Measurements from ENCODE around the gene CIAO3. TPM values are rescaled to one million over a fixed set of nuclear protein-coding genes. Genes with fewer than 3 reads are reported as not detected.
"Not testable (repeated sequence)": the region's sequence is repeated elsewhere in the genome, so short reads cannot be mapped to it uniquely, and the experiment has no call there.

The CIAO3 gene
- total RNA-seq, 2 donors from 2014 or later, result 23.3 to 25.5 TPM

DNA sequence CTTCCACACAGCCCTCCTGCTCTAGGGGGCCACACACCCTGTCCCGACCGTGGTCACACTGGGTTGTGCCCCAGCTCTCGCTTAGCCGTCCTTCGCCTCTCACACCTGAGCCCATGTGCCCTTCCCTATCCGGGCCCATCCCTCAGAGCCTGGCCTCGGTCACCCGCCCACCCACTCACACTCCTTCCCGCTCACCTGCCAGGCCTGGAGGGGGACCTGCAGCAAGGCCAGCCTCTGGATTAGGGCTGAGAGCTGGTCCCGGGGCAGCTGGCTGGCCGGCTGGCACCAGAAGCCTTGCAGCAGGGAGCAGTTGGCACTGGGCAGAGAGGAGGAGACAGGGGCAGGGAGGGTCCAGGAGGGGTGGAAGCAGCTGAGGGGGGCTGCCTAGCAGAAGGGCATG lies 37.6 kb upstream of the CIAO3 start:
- TF ChIP-seq, protein P1, sequence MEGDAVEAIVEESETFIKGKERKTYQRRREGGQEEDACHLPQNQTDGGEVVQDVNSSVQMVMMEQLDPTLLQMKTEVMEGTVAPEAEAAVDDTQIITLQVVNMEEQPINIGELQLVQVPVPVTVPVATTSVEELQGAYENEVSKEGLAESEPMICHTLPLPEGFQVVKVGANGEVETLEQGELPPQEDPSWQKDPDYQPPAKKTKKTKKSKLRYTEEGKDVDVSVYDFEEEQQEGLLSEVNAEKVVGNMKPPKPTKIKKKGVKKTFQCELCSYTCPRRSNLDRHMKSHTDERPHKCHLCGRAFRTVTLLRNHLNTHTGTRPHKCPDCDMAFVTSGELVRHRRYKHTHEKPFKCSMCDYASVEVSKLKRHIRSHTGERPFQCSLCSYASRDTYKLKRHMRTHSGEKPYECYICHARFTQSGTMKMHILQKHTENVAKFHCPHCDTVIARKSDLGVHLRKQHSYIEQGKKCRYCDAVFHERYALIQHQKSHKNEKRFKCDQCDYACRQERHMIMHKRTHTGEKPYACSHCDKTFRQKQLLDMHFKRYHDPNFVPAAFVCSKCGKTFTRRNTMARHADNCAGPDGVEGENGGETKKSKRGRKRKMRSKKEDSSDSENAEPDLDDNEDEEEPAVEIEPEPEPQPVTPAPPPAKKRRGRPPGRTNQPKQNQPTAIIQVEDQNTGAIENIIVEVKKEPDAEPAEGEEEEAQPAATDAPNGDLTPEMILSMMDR (IDR thresholded peaks at IDR 0.05), result no peak
- peaks cover 0 to 2% of the 10 kb centered on the region in 2 donors for H3K4me1 ChIP-seq
- no peaks in the 10 kb centered on the region for H3K27me3 ChIP-seq
- H3K36me3 ChIP-seq, result no peaks in the 10 kb centered on the region
- no peak overlapping the region for H3K4me3 ChIP-seq
- DNase-seq (ENCODE audit: low spot score), result no peak
- no peaks in the 10 kb centered on the region for H3K9me3 ChIP-seq
- H3K27ac ChIP-seq, result no peak overlapping the region

DNA sequence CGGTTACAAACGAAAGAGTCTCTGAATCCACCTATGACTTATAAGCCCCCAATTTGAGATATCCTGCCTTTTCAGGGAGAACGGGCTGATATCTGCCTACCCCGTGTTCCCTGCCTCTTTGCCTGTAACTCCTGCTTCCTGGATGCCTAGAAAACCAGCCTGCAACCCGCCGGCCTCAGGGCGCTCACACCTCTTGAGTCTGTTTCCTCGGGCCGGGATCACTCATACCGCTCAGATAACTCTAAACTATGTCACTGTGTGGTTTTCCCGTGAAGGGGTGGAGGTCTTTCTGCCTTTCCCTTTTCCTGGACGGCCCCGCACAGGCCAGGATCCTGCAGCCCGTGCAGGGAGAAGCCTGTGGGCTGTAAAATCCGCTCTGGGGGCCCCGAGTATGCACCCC lies 37.0 kb upstream of the CIAO3 start:
- no peaks in the 10 kb centered on the region for H3K9me3 ChIP-seq
- H3K4me3 ChIP-seq, result no peak overlapping the region
- no peaks in the 10 kb centered on the region for H3K27me3 ChIP-seq
- no peaks in the 10 kb centered on the region for H3K36me3 ChIP-seq
- no peak overlapping the region for H3K27ac ChIP-seq
- DNase-seq (ENCODE audit: low spot score), result no peak
- TF ChIP-seq, protein P1 (IDR thresholded peaks at IDR 0.05), result no peak
- no peaks in the 10 kb centered on the region for H3K4me1 ChIP-seq

DNA sequence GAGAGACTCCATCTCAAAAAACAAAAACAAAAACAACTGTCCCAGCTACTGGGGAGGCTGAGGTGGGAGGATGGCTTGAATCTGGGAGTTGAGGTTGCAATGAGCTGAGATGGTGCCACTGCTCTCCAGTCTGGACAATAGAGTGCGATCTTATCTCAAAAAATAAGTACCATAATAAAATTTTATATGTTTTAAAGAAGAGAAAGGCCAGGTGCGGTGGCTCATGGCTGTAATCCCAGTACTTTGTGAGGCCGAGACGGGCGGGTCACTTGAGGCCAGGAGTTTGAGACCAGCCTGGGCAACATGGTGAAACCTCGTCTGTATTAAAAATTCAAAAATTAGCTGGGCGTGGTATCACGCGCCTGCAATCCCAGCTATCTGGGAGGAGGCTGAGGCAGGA lies 36.0 kb upstream of the CIAO3 start:
- TF ChIP-seq, protein P1 (IDR thresholded peaks at IDR 0.05), result no peak
- Histone ChIP-seq H3K27me3 (no peaks in the 10 kb centered on the region), H3K36me3 (no peaks in the 10 kb centered on the region)

DNA sequence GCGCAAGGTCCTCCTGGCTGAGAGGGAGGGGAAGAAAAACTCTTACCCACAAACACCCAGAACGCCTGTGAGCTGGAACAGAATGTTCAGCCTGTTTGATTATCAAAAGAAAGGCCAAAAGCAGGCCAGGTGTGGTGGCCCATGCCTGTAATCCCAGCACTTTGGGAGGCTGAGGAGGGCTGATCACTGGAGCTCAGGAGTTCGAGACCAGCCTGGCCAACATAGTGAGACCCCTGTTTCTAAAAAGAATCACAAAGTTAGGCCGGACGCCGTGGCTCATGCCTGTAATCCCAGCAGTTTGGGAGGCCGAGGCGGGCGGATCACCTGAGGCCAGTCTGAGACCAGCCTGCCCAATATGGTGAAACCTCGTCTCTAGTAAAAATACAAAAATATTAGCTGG lies 35.5 kb upstream of the CIAO3 start:
- H3K27ac ChIP-seq; H3K4me3 ChIP-seq; H3K36me3 ChIP-seq; H3K27me3 ChIP-seq; H3K9me3 ChIP-seq; DNase-seq (ENCODE audit: low spot score); H3K4me1 ChIP-seq: not testable (repeated sequence)

More for the DNA sequence above, 36.0 kb upstream of the CIAO3 start:
- no peak overlapping the region for H3K4me3 ChIP-seq
- no peak overlapping the region for H3K27ac ChIP-seq
- H3K9me3 ChIP-seq, result no peaks in the 10 kb centered on the region
- no peak for DNase-seq (ENCODE audit: low spot score)
- H3K4me1 ChIP-seq, result no peaks in the 10 kb centered on the region

DNA sequence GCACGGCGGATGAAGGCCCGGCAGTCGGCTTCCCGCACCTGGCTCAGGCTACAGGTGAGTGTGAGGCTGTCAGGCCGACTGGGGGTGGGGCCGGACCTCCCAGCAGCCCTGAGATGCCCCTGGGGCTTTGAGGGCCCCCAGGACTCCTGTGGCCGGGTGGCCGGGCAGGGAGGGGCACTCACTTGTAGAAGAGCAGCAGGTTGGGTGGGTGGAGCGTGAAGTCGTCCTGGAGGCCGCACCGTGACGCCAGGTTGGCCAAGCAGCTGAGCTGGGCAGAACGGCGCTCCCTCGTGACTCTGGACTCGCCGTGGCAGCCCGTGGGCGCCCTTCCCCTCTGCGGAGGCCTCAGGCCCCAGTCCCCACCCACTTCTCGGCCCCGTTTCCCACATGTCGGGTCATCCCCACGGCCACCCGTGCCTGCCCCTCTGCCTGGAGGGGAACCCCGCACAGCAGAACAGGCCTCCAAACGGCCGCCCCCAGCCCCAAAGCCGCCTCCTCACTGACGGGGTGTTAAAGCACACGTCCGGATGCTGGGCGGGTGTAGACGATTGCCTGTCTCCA lies 34.5 kb upstream of the CIAO3 start:
- no peak for DNase-seq (ENCODE audit: low spot score)
- H3K27me3 ChIP-seq, result no peaks in the 10 kb centered on the region
- TF ChIP-seq, protein P1 (IDR thresholded peaks at IDR 0.05), result no peak

DNA sequence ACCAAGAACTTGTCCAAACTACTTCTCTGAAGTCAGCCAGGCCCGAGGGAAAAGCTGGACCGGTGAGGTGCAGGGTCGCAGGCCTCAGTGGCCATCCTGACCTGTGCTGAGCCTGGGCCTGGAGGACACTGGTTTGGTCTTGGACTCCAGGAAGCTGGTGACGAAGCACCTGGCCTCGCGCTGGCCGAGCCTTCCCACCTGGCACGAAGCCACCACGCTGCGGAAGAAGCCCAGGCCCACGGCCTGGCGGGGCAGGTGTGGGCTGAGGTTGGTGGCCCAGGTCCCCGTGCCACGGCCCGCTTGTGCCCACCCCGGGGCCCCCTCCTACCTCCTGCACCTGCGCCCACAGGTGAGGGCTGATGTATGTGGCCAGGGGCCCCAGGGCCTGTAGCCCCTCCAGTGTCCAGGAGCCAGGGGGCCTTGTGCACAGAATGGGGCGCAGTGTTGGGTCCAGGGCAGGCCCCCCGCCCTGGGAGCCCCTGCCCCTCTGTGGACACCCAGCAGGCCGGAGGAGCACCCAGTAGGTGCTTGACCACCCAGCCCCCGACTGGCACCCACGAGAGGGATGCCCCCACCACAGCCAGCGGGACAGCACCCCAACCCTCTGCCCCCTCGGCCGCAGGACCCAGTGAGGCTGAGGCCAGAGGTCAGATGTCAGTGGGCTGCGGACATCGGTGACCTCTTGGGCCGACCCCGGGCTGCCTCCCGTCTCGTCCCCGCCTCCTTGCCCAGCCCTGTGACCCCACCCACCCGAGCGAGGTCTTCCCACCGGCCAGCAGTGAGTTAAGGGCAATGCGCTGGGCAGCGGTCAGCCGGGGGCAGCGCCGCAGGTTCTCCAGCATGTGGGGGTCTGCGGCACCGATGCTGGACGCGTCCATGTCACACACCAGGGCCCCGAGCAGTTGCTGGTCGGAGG lies 33.5 kb upstream of the CIAO3 start:
- no peak overlapping the region for H3K4me3 ChIP-seq
- TF ChIP-seq, protein P1 (IDR thresholded peaks at IDR 0.05), result no peak
- no peaks in the 10 kb centered on the region for H3K9me3 ChIP-seq
- DNase-seq (ENCODE audit: low spot score), result no peak
- H3K4me1 ChIP-seq, result no peaks in the 10 kb centered on the region
- H3K27me3 ChIP-seq, result no peaks in the 10 kb centered on the region
- no peaks in the 10 kb centered on the region for H3K36me3 ChIP-seq
- H3K27ac ChIP-seq, result no peak overlapping the region

More for the DNA sequence above, 34.5 kb upstream of the CIAO3 start:
- no peaks in the 10 kb centered on the region for H3K9me3 ChIP-seq
- no peak overlapping the region for H3K27ac ChIP-seq
- no peaks in the 10 kb centered on the region for H3K4me1 ChIP-seq
- H3K4me3 ChIP-seq, result no peak overlapping the region
- no peaks in the 10 kb centered on the region for H3K36me3 ChIP-seq
